GM18858 (cell line): ENCODE results near the gene DOLPP1.
"Not testable (repeated sequence)": the region's sequence is repeated elsewhere in the genome, so short reads cannot be mapped to it uniquely, and the experiment has no call there.

Source experiments
- ATAC-seq: cut with Tn5 transposase; IDR thresholded peaks from one replicate; pipeline ENCODE4 v1.9.1; 2021; ENCODE audit not compliant: unreplicated experiment

DOLPP1 gene

DNA sequence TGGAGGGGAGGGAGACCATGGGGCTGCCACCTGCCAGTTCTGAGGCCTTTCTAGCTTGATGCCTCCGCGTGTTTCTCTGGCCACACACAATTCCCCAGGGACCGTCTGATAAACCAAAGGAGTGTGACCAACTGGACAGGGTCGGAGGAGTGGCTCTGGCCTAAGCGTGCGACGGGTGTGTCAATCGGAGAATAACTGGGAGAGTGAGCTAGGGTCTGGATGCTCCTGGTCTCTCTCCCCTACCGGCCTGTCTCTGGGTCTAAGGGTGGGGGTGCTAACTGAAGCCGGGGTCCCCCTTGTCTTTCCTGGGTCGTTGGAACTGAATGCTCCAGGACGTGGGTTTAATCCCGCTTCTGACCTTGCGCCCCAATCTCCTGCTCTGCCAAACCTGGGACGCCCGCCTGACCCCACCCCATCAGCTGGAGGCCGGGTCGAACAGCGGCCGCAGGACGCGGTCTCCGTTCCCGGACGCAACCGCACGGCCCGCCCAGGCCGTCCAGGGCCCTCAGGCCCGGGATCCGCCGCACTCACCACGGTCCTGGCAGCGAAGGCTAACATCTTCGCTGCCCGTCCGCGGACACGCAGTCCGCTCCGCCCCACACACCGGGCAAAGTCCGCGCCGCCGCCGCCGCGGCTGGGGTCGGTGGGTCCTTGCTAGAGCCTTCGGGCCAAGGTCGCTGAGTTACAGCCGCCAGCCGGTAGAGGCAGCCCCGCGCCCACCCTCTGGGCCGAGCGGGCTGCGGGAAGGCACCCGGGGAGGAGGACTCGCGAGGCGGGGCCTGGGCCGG lies 29.2 kb downstream of the DOLPP1 start:
- no peak for ATAC-seq

DNA sequence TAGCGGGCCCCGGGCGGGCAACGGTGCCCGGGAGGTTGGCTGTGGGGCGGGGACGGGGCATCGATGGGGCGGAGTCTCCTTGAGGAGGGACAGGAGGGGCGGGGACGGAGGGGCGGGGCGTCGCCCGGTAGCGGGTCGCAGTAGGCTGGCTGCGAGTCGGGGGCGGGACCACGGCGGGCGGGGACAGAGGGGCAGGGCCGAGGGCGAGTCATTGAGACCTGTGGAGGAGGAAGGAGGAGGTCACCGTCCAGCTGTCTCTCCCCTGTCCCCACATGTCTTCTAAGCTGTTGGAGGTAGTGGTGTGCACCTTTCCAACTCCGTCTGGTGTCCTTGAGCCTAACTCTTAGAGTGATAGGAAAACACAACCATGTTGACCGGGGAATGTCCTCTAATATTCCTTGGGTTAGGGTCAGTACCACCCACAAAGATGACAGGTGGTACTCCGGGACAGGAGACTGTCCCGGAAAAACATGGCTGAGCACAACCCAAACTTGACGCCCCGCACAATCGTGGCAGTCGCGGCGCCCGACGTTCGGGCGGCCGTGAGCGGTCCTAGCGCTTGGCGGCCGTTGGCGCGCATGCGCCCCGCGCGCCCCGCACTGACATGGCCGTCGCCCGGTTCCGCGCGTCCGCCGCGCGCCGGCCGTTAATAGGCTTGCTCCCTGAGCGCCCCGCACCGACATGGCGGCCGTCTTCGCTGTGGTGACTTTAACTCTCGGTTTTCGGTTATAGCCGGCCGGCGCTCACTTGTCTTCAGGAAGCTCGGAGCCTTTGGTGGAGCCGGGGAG lies 30.0 kb downstream of the DOLPP1 start, which contains the start of the genes CRAT and PTPA:
CRAT (minus strand) TSS at position 54 of the 788 bp plus-strand sequence. CDS start 284 bp downstream, outside the sequence.
PTPA (plus strand) TSS at position 676 of the 788 bp plus-strand sequence. CDS start 186 bp downstream, outside the sequence.
- peak; percentile 60 for ATAC-seq

DNA sequence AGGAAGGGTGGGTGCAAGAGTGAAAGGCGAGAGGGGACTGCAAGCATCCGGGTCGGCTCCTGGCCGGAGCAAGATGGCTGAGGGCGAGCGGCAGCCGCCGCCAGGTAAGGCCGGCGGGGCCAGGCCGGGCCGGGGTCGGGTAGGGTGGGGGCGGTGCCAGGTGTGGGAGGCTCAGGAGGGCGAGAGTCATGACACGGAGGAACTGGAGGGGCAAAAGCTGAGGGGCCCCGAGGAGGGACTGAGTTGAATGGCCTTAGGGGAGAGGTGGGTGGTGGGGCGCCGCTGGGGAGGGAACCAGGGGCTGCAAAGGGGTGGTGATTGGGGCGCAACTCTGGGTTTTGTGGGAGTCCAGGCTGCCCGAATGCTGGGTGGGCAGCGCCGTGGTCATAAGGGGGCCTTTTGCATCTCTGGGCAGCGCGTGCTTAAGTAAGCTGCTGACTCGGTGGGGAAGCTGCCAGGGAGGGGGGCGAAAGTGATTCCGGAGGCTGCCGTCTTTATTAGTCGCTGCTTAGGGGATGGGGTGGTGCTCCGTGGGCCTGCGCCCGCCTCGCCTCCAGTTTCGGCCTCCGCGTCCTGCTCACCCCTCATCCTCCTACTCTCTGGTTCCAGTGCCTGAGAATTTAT lies 30.7 kb downstream of the DOLPP1 start:
- ATAC-seq, result no peak

DNA sequence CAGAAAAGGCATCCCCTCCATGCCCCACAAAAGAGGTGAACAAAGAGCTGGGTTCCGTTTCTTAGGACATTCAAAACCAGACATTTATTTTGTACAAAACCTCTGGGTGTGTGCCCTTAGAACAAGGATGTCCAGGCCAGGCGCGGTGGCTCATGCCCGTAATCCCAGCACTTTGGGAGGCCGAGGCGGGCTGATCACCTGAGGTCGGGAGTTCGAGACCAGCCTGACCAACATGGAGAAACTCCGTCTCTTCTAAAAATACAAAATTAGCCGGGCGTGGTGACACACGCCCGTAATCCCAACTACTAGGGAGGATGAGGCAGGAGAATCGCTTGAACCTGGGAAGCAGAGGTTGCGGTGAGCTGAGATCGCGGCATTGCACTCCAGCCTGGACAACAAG lies 31.6 kb downstream of the DOLPP1 start:
- ATAC-seq, result not testable (repeated sequence)

DNA sequence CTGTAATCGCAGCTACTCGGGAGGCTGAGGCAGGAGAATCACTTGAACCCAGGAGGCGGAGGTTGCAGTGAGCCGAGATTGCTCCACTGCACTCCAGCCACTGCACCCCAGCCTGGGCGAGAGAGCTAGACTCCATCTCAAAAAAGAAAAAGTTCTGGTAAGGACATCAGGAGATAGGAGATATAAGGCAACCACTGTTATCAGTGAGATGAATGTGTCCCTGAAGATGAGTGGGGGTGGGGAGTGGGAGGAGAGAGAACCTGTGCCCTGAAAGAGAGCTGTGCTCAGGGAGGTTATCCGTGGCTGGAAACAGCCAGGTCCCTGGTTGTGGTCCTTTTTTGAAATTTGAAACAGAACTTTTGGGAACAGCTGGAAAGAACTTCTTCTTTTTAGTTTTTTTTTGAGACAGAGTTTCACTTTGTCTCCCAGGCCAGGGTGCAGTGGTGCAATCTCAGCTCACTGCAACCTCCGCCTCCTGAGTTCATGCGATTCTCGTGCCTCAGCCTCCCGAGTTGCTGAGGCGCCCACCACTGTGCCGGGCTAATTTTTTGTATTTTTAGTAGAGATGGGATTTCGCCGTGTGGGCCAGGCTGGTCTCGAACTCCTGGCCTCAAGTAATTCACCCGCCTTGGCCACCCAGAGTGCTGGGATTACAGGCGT lies 32.9 kb downstream of the DOLPP1 start:
- no peak for ATAC-seq

DNA sequence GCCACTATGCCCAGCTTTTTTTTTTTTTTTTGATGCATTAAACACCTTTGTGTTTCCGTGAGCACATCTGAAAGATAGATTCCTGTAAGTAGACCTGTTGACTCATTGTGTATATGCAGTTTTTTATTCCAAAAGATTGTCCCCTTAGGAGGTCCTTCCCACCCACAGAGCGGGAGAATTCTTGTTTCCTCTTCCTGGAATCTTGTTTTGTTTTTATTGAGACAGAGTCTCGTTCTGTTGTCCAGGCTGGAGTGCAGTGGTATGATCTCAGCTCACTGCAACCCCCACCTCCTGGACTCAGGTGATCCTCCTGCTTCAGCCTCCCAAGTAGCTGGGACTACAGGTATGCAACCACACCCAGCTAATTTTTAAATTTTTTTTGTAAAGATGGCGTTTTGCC lies 37.9 kb downstream of the DOLPP1 start:
- ATAC-seq, result no peak

DNA sequence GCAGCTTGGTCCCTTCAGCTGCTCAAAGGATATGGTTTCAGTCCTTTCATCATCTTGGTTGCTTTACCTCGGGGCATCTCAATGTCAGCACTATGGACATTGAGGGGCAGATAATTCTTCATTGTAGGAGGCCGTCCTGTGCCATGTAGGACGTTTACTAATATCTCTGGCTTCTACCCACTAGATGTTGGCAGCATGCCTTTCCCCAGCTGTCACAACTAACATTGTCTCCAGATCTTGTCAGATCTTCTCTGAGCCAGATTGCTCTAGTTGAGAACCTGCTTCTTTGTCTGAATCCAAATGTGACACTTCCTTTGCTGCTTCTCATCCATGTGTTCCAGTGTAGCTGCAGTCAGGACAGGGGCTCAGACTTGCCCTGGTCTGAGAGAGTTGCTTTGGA lies 40.6 kb downstream of the DOLPP1 start:
- ATAC-seq, result no peak

DNA sequence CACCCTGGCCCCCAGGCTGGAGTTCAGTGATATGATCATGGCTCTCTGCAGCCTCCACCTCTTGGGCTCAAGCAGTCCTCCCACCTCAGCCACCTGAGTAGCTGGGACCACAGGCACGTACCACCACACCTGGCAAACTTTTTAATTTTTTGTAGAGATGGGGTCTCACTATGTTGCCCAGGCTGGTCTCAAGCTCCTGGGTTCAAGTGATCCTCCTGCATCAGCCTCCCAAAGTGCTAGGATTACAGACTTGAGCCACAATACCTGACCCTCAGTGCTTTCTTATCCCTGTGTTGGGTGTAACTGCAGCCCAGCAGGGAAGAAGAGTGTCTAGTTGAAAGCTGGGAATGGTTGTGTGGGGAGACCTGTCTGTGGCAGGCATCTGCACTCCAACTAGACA lies 41.2 kb downstream of the DOLPP1 start:
- no peak for ATAC-seq

DNA sequence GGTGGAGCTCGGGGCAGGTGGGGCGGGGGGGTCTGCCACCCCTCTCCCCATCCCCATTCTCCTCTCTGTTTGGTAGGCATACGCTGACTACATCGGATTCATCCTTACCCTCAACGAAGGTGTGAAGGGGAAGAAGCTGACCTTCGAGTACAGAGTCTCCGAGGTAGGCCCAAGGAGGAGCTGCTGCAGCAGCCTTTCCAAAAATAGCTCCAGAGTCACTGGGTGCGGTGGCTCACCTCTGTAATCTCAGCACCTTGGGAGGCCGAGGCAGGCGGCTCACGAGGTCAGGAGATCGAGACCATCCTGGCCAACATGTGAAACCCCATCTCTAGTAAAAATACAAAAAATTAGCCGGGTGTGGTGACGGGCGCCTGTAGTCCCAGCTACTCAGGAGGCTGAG lies 42.1 kb downstream of the DOLPP1 start:
- not testable (repeated sequence) for ATAC-seq

DNA sequence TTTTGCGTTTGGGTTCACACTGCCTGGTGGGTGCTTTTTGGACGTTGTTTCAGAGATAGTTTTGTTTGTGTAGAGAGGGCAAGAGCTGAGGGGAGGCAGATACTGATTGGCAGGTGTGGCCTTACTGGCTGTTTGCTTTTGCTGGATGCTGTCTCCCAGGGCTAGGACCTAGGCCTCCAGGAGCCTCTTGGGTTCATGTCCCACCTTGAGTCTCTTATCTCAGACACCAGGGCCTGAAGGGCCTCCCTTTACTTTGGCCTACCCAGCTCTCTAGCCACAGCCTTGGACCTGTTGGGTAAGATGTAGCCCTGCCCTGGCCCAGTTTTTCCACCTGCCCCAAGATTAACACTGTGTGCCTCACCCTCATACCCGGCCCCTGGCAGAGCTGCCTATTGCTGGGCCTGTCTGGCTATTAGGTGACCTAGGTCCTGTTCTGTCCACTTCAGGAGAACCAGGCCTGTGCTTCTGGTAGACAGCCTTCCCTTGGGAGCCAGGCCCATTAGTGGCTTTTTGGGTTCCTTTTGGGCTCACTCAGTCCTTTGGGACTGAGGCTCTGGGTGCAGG lies 43.7 kb downstream of the DOLPP1 start:
- no peak for ATAC-seq

DNA sequence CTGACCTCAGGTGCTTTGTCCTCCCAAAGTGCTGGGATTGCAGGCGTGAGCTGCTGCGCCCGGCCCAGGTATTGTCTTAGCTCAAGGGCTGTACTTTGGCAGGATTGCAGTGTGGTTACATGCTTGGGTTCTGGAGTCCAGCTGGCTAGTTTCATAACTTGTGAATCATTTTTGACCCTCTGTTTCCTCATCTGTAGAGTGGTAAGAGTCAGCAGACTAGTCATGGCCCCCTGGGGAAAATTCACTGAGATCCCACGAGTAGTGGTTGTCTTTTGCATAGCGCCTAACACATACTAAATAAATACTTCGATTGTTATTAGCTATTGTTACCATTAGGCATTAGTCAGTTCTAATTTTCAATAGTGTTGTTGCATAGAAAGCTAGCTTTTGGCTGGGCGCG lies 44.6 kb downstream of the DOLPP1 start:
- ATAC-seq, result no peak

DNA sequence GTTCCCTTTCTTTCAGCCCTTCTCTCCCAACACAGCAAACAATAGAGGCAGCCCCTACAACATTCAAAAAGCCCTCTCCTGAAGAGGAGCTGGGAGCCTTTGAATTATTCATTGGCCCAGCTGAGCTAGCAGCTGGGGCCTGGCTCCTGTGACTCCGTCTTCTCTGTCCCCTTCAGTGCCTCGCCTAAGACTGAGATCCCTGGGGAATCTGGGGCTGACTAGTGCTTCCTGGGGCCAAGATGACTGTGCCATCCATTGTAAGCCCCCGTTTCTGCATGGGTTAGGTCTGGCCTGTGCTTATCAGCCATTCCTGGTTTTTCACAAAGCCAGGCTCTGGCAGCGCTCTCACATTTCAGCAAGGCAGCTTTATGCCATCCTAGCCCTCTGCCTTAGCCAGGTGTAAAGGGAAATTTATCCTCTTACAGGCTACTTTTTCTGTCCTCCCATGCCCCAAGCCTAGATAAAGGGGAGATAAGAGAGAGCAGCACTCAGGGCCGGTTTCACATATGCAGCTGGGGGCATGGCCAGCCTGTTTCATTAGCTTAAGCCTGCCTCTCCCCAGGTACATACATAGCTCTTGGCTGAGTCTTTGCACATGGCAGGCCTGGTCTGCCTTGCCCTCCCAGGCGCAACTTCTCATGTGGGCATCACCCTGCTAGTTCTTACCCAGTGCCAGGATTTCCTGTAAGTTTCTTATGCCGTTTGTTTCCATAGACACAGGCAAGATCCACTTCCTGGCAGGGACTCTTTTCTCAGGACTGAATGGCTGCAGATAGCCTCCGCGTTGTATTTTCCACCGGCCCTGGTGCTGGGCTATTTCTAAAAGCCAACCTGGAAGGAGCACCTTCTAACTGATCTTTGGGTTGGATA lies 46.1 kb downstream of the DOLPP1 start:
- no peak for ATAC-seq

DNA sequence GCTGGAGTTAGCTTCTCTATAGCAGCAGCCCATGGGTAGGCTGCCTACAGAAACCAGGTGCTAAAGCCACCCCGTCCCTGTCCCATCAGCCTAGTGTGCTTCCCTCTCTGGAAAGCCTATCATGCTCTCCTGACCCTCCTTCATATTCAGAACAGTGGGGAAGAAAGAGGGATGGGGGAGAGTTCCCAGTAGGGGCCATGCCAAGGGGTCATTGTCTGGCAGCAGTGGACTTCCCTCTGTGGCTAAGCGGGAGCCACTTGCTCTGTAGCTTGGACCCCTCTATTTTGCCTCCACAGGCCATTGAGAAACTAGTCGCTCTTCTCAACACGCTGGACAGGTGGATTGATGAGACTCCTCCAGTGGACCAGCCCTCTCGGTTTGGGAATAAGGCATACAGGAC lies 47.8 kb downstream of the DOLPP1 start:
- no peak for ATAC-seq

DNA sequence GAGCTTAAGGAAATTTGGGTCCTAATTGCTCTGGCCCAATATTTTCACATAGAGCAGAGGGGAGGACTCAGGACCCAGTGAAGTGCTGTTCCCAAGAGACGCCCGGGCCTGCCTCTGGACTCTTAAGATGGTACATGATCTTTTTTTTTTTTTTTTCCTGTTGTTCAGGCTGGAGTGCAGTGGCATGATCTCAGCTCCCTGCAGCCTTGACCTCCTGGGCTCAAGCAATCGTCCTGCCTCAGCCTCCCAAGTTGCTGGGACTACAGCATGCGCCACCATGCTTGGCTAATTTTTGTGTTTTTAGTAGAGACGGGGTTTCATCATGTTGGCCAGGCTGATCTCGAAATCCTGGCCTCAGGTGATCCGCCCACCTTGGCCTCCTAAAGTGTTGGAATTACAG lies 49.4 kb downstream of the DOLPP1 start:
- ATAC-seq, result not testable (repeated sequence)

DNA sequence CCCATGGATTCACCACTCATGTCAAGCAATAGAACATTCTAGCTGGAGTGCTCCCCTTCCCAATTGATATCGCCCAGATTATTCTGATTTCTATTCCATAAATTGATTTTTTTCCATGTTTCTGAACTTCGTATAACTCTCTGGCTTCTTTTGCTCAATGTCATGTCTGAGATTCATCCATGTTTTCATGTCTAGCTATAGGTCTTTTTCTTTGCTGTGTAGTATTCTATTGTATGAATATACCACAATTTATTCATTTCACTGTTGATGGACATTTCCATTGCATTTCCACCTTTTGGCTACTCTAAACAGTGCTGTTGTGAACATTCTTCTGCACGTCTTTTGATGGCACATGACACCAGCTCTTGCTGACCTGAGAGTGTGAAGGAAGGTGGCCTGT lies 49.9 kb downstream of the DOLPP1 start:
- no peak for ATAC-seq

DNA sequence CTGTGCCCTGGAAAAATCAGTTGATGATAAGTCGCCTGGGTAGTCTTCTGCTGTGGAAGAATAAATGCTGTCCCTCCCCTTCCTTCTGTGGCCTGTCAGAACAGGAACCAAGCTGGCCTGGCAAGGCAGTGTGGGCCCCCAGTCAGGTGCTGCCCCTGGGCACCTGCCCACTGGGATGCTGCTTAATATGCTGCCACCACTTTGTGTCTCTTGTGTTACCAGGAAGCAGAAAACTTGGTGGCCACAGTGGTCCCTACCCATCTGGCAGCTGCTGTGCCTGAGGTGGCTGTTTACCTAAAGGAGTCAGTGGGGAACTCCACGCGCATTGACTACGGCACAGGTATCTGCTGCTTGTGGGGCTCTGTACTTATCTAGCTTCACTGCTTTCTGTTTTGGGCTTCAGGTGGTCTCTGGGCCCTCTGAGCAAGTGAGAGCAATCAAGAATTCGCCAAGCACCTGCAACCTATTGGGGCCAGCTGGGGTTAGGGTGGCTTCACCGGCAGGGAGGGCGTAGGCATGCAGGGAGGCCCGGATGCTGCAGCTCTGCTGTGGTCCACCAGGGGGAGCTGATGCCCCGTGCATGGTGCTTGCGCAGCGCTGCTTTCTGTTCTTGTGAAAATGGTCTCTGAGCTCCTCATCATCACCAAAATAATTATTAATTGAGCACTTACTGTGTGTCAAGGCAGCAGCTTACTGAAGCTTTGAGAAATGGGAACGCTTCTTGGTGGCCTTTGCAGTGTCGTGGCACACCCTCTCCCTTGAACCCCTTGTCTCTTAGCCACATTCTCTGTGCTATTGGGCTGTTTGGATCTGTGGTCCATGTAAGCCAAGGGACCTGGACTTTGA lies 50.6 kb downstream of the DOLPP1 start:
- ATAC-seq, result no peak

DNA sequence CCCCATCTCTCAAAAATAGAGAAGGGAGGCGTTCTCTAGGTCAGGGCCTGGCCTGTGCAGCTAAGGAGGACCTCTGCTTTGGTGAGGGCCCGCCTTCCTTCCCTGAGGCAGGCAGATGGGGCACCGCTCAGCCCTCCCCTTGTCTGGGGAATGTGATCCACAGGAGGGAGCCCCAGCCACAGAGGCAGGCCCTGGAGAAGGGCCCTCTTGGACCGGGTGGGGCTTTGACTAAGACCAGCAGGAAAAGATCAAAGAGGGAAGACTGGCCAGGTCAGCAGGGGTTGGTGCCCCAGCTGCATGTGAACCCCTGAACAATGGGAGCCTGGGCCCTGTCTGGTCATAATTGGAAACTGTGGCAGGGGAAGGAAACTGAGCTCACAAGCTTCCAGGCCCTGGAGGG lies 52.2 kb downstream of the DOLPP1 start:
- ATAC-seq, result no peak

DNA sequence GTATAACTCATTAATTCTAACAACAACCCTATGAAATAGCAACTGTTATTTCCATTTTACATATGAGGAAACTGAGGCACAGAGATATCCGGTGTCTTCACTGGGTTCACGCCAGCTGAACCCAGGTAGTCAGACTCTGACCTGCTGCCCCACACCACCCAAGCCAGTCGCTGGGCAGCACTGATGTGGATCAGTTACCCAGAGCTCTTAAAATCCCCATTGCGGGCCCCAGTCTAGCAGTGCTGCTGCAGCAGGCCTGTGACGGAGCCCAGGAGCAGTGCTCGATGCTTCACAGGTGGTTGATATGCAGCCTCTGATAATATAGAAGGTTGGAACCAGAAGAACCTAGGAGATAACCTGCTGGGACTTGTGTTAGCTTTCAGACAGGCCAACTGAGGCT lies 54.6 kb downstream of the DOLPP1 start:
- no peak for ATAC-seq

DNA sequence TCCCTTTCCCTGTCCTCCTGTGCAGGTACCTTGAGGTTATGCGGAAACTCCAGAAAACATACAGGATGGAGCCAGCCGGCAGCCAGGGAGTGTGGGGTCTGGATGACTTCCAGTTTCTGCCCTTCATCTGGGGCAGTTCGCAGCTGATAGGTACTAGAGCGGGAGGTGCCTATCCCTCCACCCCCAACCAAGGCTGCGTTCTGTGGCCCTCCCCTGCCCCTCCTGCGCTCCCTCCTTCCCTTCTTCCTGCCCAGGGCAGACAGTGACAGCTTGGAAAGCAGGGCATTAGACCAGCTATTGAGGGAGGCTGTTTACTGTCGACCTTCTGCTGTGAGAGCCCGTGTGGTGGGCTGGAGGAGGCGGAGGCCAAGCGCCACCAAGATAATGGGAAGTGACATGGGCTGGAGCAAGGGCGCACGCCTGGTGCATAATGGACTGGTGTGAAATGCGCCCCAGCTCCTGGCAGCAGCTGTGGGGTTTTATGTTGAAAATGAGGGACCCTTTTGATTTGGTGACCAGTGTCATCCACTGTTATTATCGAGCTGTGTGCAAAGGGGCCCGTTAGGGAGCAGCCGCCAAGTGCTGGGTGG lies 55.6 kb downstream of the DOLPP1 start:
- ATAC-seq, result no peak
